ENCODE data around the gene STXBP5.

Gene STXBP5
- 69.6 to 92.7 (median 88.8) reads per million in 4 donors for total RNA-seq

- peak; percentile 15 to 45 (median 21) for DNase-seq
Measured at GRCh38 chr6:147204060-147204785, at the start of gene STXBP5. Gene STXBP5 (plus strand): TSS chr6:147204417. CDS start chr6:147204533, 116 bp downstream.

GRCh38 chr6:147154454-147154853 lies 49.8 kb upstream of the STXBP5 start:
- no peak for DNase-seq

- no peak for DNase-seq
Measured at GRCh38 chr6:147156218-147156617, 48.0 kb upstream of the STXBP5 start.

GRCh38 chr6:147156799-147157382 lies 47.3 kb upstream of the STXBP5 start:
- DNase-seq = no peak

GRCh38 chr6:147157930-147158329 lies 46.3 kb upstream of the STXBP5 start:
- no peak for DNase-seq

GRCh38 chr6:147158881-147159280 lies 45.3 kb upstream of the STXBP5 start:
- no peak for DNase-seq

DNA sequence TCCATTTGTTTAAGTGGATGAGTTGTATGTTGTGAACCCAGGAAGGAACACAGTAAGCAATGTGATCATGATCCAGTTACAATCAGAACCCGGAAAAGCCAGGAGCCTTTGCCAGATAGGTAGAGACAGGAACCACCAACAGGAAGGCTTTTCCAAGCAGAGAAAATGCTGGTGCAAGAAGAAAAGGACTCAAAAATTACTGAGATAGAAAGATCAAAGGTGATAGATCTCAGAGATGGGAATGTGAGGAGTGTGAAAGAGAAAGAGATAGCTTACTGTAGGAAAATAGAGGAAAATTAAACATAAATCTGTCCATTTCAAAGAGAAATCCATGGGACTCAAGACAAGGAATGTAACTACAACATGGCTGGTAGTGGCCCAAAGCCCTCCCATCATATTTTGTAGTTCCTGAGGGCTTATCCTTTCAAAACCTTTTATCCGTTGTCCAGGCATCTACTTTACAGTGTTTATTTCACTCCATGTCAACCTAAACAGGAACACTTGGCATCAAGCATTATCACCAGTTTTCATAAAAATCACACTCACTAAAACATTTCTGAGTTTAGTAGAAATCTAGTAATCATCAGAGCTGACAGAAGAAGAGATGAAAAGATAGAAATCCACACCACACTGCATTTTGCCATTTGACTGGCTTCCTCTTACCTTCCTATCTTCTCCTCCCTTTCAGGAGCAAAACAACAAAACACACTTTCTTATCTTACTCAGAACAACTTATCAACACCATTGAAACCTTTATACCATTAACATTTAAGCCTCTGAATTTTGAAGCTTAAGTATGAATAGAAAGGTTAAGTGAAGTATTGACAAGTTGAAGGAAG lies 44.5 kb upstream of the STXBP5 start:
- no peak for DNase-seq

DNA sequence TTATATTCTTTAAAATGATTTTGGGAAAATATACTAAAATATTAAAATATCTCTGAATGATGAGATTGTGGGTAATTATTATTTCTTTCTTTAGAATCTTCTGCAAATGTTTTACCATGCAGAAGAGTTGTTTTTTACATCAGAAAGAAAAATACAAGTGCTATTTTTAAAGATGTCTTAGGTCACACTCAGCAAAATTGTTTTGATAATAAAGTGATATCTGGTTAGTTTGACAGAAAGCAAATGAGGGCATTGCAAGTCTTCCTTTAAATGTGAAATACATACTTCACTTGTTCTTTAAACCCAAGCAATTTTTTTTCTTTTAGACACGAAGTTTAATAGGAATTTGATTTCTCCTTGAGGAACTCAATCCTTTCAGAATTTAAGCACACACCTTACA lies 43.6 kb upstream of the STXBP5 start:
- no peak for DNase-seq

- no peak for DNase-seq
Measured at GRCh38 chr6:147161253-147161973, 42.8 kb upstream of the STXBP5 start.

- DNase-seq = no peak
Measured at GRCh38 chr6:147161974-147162495, 42.2 kb upstream of the STXBP5 start.

DNA sequence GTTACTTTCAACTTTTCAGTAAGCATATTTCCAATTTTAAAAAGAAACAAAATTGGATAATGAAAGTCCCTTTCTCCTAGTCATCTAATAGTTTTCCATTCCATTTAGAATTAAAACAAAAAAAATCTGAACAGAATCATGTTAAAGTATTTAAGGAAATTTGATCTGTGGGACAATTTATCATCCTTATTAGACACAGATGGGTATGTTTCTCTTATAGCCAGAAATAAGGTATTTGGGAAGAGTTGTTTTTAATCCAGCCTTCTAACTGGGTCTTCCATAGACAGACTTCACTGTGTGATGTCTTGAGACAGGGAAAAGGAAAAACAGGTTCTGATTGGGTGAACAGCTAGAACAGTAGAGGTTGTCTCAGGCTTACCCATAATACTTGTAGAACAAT lies 39.5 kb upstream of the STXBP5 start:
- no peak for DNase-seq

DNA sequence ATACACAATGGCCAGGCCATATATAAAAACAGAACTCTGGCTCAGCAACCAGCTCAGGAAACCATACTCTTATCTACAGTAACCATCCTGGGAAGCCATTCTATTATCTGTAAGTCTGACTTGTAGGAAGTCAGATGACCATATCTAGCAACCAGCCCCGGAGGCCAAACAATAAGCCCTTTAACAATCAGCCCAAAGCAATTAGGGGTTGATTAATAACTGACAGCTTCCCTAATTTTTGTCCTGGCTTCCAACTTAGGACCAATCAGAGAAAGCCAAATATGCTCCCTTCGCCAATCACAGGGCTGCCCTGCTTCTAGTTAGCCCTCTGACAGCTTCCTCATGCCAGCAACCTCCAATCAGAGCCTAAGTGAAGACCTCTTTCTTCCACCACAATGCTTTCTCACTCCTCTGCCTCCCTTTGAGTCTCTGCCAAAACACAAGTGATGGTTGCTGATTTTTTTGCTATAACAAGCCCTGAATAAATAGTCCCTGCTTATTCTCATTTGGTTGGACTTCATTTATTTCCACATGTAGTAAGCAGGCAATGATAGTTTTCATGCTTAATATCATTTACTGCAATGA lies 37.8 kb upstream of the STXBP5 start:
- DNase-seq = no peak

DNA sequence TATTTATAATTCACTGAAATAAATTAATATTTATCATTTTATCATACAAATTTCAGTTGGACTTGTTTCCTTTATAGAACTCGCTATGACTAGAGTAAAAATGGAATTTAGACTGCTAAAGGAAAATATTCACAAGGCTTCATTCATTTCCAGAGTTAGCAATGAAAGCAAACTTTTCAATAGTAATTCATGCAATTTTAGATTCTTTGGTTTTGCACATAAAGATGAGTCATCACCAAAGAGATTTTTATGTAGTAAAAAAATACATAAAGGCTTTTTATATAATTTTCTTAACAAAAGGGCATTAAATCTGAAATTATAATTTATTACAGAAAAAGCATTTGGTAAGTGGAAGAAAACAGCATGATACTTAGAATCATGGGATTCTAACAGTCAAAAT lies 37.2 kb upstream of the STXBP5 start:
- no peak for DNase-seq

- no peak for DNase-seq
Measured at GRCh38 chr6:147167576-147168461, 36.4 kb upstream of the STXBP5 start.

- DNase-seq = no peak
Measured at GRCh38 chr6:147169529-147169928, 34.7 kb upstream of the STXBP5 start.

DNA sequence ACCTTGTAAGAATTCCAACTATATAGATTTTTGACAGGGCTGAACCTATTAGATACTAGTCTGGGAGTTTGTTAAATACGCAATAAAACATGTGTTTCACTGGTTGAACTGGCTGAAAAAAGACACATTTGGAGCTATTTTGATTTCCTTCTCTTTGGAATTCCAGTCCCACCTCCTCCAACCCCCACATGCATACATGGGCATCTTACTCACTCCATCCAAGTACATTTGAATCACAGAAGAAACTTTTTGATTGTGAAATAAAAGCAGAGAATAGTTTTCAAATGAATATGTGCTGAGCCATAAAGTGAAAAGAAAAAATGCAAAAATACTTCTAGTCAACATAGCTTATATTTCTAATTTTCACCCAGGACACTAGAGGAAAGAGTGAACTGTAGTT lies 33.9 kb upstream of the STXBP5 start:
- DNase-seq = no peak

GRCh38 chr6:147173140-147173539 lies 31.1 kb upstream of the STXBP5 start:
- no peak for DNase-seq

- no peak for DNase-seq
Measured at GRCh38 chr6:147173675-147174308, 30.4 kb upstream of the STXBP5 start.

DNA sequence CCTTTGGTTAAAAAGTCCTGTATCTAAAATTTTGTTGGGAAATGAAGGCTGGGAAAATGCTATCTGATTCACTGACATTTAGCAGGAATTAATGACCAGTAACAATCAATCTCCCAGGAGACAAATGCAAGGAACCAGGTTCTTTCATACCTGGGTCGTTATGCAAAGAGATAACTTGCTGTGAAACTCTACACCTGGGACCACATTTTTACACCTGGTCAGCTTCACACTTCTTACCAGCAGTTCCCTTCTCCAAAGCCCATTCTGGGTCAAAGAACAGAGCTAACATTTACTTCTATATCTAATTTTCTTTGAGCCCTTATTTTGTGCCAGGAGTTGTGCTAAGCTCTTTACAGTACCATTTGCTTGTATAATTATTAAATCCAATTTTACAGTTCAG lies 27.4 kb upstream of the STXBP5 start:
- no peak for DNase-seq

DNA sequence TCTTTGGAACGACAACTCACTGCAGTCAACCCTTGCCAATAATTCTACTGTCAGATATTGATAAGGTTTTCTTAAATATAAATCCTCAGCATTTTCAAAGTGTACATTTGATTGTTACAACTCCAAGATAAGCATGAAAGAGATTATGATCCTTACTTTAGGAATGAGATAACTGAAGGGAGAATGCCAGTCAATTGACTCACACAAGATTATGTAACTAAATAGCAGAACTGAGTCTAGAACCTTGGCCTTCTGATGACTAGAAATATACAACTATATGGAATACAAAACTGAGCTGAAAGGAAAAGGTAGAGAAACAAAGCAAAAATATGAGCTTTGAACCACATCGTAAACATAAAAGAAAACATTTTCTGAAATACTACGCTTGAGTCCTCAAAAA lies 26.9 kb upstream of the STXBP5 start:
- DNase-seq = no peak

DNA sequence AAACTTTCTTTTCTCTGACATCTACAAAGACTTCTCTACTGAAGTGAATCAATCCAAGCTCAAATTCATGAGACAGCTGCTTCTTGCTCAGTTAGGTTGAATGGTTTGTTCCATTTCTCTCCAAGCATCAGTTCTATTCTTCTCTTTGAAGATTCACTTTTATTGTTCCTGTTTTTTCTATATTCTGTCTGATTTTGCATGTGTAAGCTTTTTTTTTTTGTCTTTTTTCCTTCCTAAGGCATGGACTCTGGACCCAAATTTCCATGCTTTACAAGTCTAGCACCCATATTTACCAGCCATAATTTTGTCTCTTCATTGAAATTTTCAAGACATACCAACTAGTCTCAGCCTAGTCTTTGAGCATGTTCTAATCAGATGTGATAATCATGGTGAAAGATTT lies 25.9 kb upstream of the STXBP5 start:
- no peak for DNase-seq

Measured in T-helper 1 cell (primary cell).